ENCODE measurements around the gene TRAM2. TPM values are rescaled to one million over a fixed set of nuclear protein-coding genes. Genes with fewer than 3 reads are reported as not detected.

TRAM2 gene
- total RNA-seq, 1 donor, result 5.7 TPM

- Histone ChIP-seq H3K27me3 (ENCODE audit: insufficient read depth, low read length) (no peaks in the 10 kb centered on the region), H3K9me3 (ENCODE audit: low read depth, low read length) (no peaks in the 10 kb centered on the region)
Observed at GRCh38 chr6:52522655-52523054, 54.2 kb downstream of the TRAM2 start.

GRCh38 chr6:52522151-52522626, 54.7 kb downstream of the TRAM2 start:
- Histone ChIP-seq H3K4me1 (ENCODE audit: insufficient read depth, low read length) (no peaks in the 10 kb centered on the region), H3K27me3 (ENCODE audit: insufficient read depth, low read length) (no peaks in the 10 kb centered on the region), H3K9me3 (ENCODE audit: low read depth, low read length) (no peaks in the 10 kb centered on the region), H3K4me3 (ENCODE audit: low read length) (no peak overlapping the region)

More at GRCh38 chr6:52522655-52523054, 54.2 kb downstream of the TRAM2 start:
- Histone ChIP-seq H3K4me1 (ENCODE audit: insufficient read depth, low read length) (no peaks in the 10 kb centered on the region), H3K4me3 (ENCODE audit: low read length) (no peak overlapping the region)

- H3K9me3 ChIP-seq (ENCODE audit: low read depth, low read length), result no peaks in the 10 kb centered on the region
- no peaks in the 10 kb centered on the region for H3K27me3 ChIP-seq (ENCODE audit: insufficient read depth, low read length)
- H3K4me3 ChIP-seq (ENCODE audit: low read length), result no peak overlapping the region
- no peaks in the 10 kb centered on the region for H3K4me1 ChIP-seq (ENCODE audit: insufficient read depth, low read length)
Observed at GRCh38 chr6:52519618-52520017, 57.2 kb downstream of the TRAM2 start.

DNA sequence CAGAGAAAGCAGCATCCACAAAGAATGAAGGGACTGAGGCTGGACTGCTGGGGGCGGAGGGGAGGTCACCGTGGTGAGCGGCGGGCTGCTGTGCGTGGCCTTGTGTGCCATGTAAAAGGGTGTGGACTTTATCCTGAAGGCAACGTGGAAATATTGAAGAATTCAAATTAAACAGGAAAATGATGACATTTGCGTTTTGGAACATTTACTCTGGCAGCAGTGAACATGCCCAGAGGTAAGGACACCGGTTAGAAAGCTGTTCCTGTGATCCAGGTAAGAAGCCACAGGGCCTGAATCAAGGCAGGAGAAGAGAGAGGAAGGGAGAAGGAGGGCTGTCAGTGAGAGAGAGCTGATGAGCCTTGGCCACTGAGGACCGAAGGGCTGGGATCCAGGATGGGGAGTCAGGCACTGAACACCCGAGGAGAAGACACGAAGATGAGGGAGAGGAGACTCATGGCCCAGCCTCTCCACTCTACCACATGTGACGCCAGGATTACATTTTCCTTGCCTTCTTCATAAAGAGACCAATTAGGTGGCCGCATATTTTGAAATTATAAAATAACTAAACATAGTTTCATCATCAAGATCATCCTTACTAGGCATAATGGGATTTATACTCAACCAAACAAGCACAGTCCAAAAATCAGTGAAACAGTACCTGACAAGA, 58.4 kb downstream of the TRAM2 start:
- no peaks in the 10 kb centered on the region for H3K4me1 ChIP-seq (ENCODE audit: insufficient read depth, low read length)
- no peaks in the 10 kb centered on the region for H3K27me3 ChIP-seq (ENCODE audit: insufficient read depth, low read length)
- no peaks in the 10 kb centered on the region for H3K9me3 ChIP-seq (ENCODE audit: low read depth, low read length)
- no peak overlapping the region for H3K4me3 ChIP-seq (ENCODE audit: low read length)

DNA sequence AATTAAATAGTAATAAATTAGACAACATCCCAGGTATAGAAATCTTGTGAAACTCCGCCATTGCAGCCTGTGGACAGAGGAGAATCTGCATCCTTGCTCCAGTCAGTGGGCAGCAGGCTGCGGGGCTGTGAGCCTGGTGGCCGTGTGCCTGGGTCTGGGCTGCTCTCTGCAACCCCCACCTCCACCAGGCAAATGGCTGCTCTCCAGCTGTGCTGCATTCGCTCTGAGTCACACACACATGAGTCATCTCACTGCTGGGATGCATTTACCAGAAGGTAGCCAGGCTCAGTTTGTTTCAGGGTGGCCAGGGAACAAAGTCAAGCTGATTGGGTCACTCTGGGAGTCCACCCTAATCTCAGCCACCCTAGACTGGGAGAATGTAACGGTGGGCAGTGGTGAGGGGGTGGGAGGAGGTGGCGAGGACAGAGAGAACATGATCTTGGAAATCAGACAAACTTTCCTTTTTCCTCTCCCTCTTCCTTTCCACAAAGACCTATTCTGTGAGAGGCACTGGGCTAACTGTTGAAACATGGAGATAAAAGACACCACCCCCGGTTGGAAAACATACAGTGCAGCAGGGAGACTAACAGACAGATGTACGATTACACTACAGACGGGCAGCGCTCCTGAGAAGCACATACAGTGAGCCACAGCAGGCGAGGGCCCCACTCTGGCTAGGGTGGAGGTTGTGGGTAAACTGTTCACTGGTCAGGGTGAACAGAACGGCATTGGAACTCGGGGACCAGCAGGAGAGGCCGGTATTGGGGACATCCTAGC, 59.2 kb downstream of the TRAM2 start:
- no peaks in the 10 kb centered on the region for H3K9me3 ChIP-seq (ENCODE audit: low read depth, low read length)
- H3K4me3 ChIP-seq (ENCODE audit: low read length), result no peak overlapping the region
- H3K27me3 ChIP-seq (ENCODE audit: insufficient read depth, low read length), result no peaks in the 10 kb centered on the region
- no peaks in the 10 kb centered on the region for H3K4me1 ChIP-seq (ENCODE audit: insufficient read depth, low read length)

- Histone ChIP-seq H3K9me3 (ENCODE audit: low read depth, low read length) (no peaks in the 10 kb centered on the region), H3K4me3 (ENCODE audit: low read length) (no peak overlapping the region), H3K4me1 (ENCODE audit: insufficient read depth, low read length) (no peaks in the 10 kb centered on the region)
Observed at GRCh38 chr6:52516943-52517342, 59.9 kb downstream of the TRAM2 start.

DNA sequence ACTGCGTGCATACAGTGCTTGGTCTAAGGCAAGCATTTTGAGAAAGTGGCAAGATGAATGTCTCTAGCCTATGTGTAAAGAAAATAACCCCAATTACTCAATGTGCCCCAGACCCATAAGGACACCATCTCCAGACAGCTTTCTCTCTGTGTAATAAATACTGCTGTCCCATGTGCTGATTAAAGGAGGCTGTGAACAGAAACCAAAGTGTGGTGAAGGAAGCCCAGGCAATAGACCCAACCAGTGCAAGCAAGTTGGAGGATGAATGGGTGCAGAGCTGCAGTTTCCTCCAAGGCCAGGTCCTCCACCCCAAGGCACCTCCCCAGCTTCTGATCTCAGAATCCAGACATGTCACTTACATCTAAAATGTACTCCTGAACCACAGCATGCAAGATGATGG, 60.6 kb downstream of the TRAM2 start:
- Histone ChIP-seq H3K27me3 (ENCODE audit: insufficient read depth, low read length) (no peaks in the 10 kb centered on the region), H3K9me3 (ENCODE audit: low read depth, low read length) (no peaks in the 10 kb centered on the region), H3K4me3 (ENCODE audit: low read length) (no peak overlapping the region), H3K4me1 (ENCODE audit: insufficient read depth, low read length) (no peaks in the 10 kb centered on the region)

More at GRCh38 chr6:52516943-52517342, 59.9 kb downstream of the TRAM2 start:
- H3K27me3 ChIP-seq (ENCODE audit: insufficient read depth, low read length), result no peaks in the 10 kb centered on the region

GRCh38 chr6:52515219-52515960, 61.5 kb downstream of the TRAM2 start:
- no peaks in the 10 kb centered on the region for H3K9me3 ChIP-seq (ENCODE audit: low read depth, low read length)
- H3K27me3 ChIP-seq (ENCODE audit: insufficient read depth, low read length), result no peaks in the 10 kb centered on the region
- H3K4me1 ChIP-seq (ENCODE audit: insufficient read depth, low read length), result no peaks in the 10 kb centered on the region
- H3K4me3 ChIP-seq (ENCODE audit: low read length), result no peak overlapping the region

DNA sequence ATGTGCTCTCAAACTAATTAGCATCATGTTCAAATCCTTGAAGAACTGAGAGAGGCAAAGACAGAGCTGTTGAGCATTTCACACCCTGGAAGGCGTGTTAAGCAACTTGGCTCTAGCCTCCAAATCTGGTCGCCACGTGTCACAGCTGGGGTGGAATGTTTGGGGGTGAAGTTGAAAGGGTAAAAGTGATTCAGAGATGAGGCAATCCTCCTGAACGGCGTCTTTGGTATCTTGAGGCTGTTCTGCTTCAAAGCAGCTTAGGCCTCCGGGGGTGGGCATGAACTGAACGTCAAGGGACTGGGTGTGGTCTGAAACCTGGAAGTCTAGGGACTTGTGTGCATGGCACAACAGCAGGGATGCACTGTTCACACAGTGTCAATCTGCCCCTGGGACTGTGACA, 62.3 kb downstream of the TRAM2 start:
- no peak overlapping the region for H3K4me3 ChIP-seq (ENCODE audit: low read length)
- H3K4me1 ChIP-seq (ENCODE audit: insufficient read depth, low read length), result no peaks in the 10 kb centered on the region
- H3K9me3 ChIP-seq (ENCODE audit: low read depth, low read length), result no peaks in the 10 kb centered on the region
- H3K27me3 ChIP-seq (ENCODE audit: insufficient read depth, low read length), result no peaks in the 10 kb centered on the region

DNA sequence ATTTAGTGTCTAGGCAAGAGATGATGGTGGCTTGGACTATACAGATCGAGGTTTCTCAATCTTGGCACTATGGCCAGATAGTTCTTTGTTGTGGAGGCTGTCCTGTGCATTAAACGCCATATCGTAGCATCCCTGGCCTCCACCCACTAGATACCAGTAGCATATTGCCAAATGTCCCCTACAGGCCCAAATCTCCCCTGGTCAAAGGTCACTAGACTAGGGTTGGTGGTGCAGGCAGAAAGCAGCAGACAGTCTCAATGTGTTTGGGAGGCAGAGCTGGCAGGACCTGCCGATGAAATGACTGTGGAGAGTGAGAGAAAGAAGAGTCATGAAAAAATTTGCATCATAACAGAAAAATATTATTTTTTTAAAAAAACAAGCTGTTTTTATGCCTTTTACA, 63.0 kb downstream of the TRAM2 start:
- Histone ChIP-seq H3K9me3 (ENCODE audit: low read depth, low read length) (no peaks in the 10 kb centered on the region), H3K4me1 (ENCODE audit: insufficient read depth, low read length) (no peaks in the 10 kb centered on the region), H3K27me3 (ENCODE audit: insufficient read depth, low read length) (no peaks in the 10 kb centered on the region), H3K4me3 (ENCODE audit: low read length) (no peak overlapping the region)

- no peaks in the 10 kb centered on the region for H3K27me3 ChIP-seq (ENCODE audit: insufficient read depth, low read length)
- H3K4me1 ChIP-seq (ENCODE audit: insufficient read depth, low read length), result no peaks in the 10 kb centered on the region
- H3K4me3 ChIP-seq (ENCODE audit: low read length), result no peak overlapping the region
- H3K9me3 ChIP-seq (ENCODE audit: low read depth, low read length), result no peaks in the 10 kb centered on the region
Observed at GRCh38 chr6:52513464-52513863, 63.4 kb downstream of the TRAM2 start.

DNA sequence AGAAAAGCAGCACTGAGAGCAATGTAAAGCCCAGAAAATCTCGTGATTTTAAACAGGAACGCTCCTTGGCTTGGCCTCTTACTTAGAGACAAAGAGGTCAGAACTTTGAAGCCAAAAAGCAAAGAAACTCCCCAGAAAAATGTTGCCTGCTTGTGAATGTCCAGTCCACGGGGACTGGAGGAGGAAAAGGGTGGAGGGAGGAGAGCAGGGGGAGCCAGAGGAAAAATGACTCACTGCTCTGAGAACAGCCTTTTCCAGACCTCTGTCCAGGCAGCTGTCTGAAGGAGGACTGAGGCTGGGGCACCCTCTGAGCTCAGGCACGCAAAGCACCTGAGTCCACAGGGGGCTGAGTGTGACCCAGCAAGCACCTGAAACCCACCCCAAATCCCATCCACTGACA, 64.7 kb downstream of the TRAM2 start:
- Histone ChIP-seq H3K4me1 (ENCODE audit: insufficient read depth, low read length) (no peaks in the 10 kb centered on the region), H3K9me3 (ENCODE audit: low read depth, low read length) (no peaks in the 10 kb centered on the region), H3K27me3 (ENCODE audit: insufficient read depth, low read length) (no peaks in the 10 kb centered on the region), H3K4me3 (ENCODE audit: low read length) (no peak overlapping the region)

DNA sequence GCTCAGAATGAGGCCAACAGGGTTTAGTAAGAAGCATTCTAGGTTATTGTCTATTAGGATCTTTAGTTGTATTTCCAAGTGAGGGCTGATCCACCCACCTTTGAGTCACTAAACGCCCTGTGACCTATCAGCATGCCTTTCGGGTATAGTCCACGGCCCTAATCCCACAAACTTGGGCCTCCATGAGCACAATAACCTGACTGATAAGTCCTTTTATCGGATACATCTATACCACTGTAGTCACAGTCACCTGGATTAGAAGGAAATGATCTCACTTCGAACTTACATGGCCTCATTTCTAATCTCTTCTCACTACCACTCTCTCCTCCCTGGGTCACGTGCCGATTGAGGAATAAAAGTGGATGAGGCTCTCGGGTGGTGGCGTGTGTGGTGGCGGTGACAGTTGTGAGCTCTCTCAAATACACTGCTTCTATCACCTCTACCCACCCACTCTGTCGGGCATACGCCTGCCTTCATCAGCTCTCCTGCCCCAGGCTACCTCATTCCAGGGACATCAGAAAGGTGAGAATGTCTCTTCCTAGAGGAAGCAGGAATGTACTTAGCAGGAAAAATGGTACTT, 65.2 kb downstream of the TRAM2 start:
- Histone ChIP-seq H3K9me3 (ENCODE audit: low read depth, low read length) (no peaks in the 10 kb centered on the region), H3K27me3 (ENCODE audit: insufficient read depth, low read length) (no peaks in the 10 kb centered on the region), H3K4me3 (ENCODE audit: low read length) (no peak overlapping the region), H3K4me1 (ENCODE audit: insufficient read depth, low read length) (no peaks in the 10 kb centered on the region)

GRCh38 chr6:52511163-52511562, 65.7 kb downstream of the TRAM2 start:
- Histone ChIP-seq H3K27me3 (ENCODE audit: insufficient read depth, low read length) (no peaks in the 10 kb centered on the region), H3K9me3 (ENCODE audit: low read depth, low read length) (no peaks in the 10 kb centered on the region), H3K4me3 (ENCODE audit: low read length) (no peak overlapping the region), H3K4me1 (ENCODE audit: insufficient read depth, low read length) (no peaks in the 10 kb centered on the region)

GRCh38 chr6:52510213-52510562, 66.7 kb downstream of the TRAM2 start:
- no peaks in the 10 kb centered on the region for H3K9me3 ChIP-seq (ENCODE audit: low read depth, low read length)
- H3K4me1 ChIP-seq (ENCODE audit: insufficient read depth, low read length), result peaks cover 1% of the 10 kb centered on the region
- H3K27me3 ChIP-seq (ENCODE audit: insufficient read depth, low read length), result no peaks in the 10 kb centered on the region
- H3K4me3 ChIP-seq (ENCODE audit: low read length), result no peak overlapping the region
